Ecto neural progenitor cell (in vitro differentiated cells): ENCODE results near the gene CLSTN1.
"Not testable (repeated sequence)": the region's sequence is repeated elsewhere in the genome, so short reads cannot be mapped to it uniquely, and the experiment has no call there.

Source experiments
- DNase-seq: peaks from one replicate; pipeline ENCODE4 v3.0.0-alpha.2; 2018; ENCODE audit warnings: low spot score

CLSTN1 gene

GRCh38 chr1:9714257-9714718 lies 109.5 kb downstream of the CLSTN1 start:
- no peak for DNase-seq

- DNase-seq = not testable (repeated sequence)
Measured at GRCh38 chr1:9712767-9713166, 111.0 kb downstream of the CLSTN1 start.

DNA sequence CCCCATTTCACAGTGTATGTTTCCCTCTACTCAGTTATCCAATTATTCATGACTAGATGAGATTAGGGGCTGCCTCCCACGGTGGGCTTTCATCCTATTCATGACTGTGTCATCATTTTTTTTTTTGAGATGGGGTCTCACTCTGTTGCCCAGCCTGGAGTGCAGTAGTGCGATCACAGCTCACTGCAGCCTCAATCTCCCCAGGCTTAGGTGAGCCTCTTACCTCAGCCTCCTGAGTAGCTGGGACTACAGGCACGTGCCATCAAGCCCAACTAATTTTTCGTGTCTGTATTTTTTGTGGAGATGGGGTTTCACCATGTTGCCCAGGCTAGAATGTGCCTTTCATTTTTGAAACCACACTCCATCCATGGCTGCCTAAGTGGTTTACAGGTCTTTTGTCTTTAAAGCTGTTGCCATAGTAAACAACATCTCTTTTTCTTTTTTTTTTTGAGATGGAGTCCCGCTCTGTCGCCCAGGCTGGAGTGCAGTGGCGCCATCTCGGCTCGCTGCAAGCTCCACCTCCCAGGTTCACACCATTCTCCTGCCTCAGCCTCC lies 112.2 kb downstream of the CLSTN1 start:
- DNase-seq = no peak

GRCh38 chr1:9710037-9710436 lies 113.7 kb downstream of the CLSTN1 start:
- no peak for DNase-seq

- no peak for DNase-seq
Measured at GRCh38 chr1:9706178-9706577, 117.6 kb downstream of the CLSTN1 start.

DNA sequence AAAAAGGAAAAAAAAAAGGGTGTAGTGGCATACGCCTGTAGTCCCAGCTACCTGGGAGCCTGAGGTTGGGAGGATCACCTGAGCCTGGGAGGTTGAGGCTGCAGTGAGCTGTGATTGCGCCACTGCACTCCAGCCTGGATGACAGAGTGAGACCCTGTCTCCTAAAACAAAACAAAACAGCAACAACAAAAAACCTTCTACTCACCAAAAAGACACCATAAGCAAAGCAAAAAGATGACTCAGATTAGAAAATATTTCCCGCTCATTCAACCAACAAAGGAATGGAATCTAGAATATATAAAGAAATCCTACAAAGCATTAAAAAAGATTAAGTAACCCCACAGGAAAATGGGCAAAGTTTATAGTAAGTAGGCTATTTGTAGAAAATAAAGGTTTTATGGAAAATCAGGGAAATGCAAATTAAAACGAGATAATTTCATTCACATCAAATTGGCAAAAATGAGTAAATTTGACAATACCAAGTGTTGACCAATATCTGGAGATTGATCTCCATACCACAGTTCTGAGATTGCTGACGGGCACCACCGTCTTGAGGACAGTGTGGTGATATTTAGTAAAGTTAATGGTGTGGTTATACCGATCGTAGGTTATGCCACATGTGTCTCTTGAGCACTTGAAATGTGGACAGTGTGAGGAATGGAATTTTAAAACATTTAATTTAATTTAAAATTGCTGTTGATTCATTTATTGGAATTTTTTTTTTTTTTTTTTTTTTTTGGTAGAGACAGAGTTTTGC lies 118.2 kb downstream of the CLSTN1 start:
- DNase-seq = no peak

DNA sequence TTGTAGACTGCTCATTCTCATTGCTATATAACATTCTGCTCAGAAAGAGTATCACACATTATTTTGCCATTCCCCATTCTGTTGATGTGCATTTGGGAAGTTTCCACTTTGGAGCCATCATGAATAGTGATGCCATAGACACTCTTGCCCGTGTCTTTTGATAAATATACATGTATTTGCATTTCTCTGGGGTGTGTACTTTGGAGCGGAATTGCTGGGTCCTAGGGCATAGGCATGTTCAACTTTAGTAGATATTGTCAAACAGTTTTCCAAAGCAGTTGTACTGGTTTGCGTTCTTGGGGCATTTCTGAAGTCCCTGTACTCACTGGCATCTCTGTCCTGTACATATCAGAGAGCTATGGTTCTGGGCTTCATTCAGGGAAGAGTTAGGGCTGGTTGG lies 120.1 kb downstream of the CLSTN1 start:
- no peak for DNase-seq

- no peak for DNase-seq
Measured at GRCh38 chr1:9703165-9703509, 120.6 kb downstream of the CLSTN1 start.

- DNase-seq = no peak
Measured at GRCh38 chr1:9701665-9702064, 122.1 kb downstream of the CLSTN1 start.

GRCh38 chr1:9700340-9700739 lies 123.4 kb downstream of the CLSTN1 start:
- no peak for DNase-seq

DNA sequence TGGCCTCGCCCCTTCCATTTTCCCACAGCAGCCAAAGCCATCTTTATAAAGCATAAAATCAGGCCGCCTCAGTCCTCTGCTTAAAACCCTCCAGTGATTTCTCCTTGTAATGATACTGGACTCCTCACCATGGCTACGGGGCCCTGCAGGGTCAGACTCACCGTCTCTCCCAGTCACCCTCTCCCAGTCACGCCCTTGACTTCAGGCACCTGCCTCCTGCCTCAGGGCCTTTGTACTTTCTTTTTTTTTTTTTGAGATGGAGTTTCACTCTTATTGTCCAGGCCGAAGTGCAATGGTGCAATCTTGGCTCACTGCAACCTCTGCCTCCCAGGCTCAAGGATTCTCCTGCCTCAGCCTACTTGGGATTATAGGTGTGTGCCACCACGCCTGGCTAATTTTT lies 124.4 kb downstream of the CLSTN1 start:
- DNase-seq = no peak

DNA sequence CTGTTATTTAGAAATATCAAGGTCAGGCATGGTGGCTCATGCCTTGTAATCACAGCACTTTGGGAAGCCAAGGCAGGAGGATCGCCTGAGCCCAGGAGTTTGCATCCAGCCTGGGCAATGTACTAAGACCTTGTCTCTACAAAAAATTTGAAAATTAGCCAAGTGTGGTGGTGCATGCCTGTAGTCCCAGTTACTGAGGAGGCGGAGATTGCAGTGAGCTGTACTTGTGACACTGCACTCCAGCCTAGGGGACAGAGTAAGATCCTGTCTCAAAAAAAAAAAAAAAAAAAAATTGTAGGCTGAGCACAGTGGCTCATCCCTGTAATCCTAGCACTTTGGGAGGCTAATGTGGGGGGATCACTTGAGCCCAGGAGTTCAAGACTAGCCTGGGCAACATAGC lies 127.0 kb downstream of the CLSTN1 start:
- no peak for DNase-seq

GRCh38 chr1:9691691-9692090 lies 132.1 kb downstream of the CLSTN1 start:
- DNase-seq = no peak

GRCh38 chr1:9691108-9691445 lies 132.7 kb downstream of the CLSTN1 start:
- no peak for DNase-seq

DNA sequence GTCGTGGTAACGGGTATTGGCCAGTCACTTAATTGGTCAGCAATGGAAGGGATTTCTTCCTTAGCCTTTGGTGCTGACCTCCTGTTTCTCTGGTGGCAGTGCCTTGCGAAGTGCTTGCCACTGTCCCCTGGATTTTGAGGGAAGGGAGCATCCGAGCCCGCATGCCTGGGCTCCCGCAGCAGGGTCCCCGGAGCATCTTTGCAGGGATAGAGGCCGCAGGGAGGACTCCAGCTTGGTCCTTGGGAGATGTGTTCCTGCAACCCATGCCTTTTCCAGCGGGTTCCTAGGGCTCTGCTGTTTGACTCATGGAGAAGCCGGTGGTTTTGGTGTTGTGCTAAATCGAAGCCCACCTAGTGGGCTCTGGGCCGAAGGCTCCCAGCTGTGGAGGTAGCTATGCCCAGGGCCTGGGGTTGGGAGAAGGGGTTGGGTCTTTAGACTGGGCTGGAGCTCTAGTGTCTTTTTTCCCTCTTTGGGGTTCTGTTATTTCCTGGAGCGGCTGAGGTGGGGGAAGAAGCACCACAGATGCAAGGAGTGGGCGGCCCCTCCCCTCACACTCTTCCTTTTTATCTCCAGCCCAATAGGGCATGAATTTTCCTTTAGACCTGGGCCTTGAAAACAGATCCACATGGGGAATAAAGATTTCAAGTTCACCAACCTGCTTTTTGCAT lies 133.2 kb downstream of the CLSTN1 start:
- DNase-seq = no peak

DNA sequence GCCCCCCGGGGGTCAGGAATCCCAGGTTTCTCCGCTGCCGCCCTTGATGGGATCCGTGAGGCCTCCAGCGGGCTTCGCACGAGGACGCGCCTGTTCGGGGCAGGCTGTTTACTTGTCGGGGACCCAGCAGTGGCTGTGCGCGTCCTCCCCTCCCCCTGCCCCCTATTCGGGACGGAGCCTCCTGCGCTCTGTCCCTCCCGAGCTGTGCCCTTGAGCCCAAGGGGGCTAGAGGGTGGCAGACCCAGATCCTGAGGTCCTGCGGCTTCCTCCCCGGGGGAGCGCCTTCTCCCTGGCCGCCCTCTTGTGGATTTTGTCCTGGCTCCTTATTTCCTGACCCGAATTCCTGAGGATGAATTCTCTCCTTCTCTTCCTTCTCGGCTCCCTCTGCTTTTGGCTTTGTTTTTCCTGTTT lies 133.8 kb downstream of the CLSTN1 start:
- DNase-seq = peak; percentile 74

GRCh38 chr1:9689011-9689706 lies 134.6 kb downstream of the CLSTN1 start:
- peak; percentile 96 for DNase-seq

- no peak for DNase-seq
Measured at GRCh38 chr1:9688599-9688998, 135.2 kb downstream of the CLSTN1 start.

DNA sequence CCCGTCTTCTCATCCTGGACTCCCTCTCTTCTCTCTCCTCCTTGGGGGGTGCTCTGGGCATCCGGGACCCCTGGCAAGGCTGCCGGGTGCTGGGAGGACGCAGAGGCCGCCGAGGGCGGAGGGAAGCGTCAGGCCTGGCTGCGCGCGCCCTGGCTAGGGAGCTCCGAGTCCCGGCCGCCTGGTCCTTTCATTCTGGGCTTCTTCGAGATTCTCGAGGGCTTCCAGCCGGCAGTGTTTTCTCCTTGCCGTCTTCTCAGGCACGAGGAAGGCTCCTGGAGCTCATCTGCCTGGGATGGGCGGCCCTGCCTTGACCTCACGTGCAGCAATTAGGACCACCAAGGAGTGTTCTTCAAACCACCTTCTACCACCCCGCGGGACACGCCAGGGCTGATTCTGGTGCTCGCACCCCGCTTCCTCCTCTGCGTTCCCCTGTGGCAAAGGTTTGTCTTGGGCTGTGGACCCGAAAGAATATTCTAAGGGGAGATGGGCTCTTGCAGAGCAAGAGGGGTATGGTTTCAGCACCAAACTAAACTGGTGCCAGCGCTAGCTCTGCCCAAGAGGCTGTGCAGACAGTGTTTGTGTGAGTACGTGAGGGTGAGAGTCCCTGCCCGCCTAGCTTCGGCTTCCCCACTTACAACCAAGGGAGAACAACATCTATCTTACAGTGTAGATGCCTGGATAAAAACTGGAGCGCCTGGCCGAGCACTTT lies 135.7 kb downstream of the CLSTN1 start:
- DNase-seq = peak; percentile 69

GRCh38 chr1:9687120-9687873 lies 136.5 kb downstream of the CLSTN1 start:
- peak; percentile 81 for DNase-seq

- DNase-seq = no peak
Measured at GRCh38 chr1:9684801-9685200, 139.0 kb downstream of the CLSTN1 start.

- no peak for DNase-seq
Measured at GRCh38 chr1:9680828-9681227, 142.9 kb downstream of the CLSTN1 start.
